CD8-positive, alpha-beta memory T cell (primary cell): ENCODE measurements around the gene UBE4B. TPM values are rescaled to one million over a fixed set of nuclear protein-coding genes. Genes with fewer than 3 reads are reported as not detected.
A peak's percentile ranks its signal among the peaks of the same experiment; 100 is the strongest.

Experiments
- CTCF ChIA-PET: fragments of 350-600 bp; sonication (Branson Sonifier 250); formaldehyde crosslinking; loops from one replicate; lab custom pipeline; 2021; ENCODE audit warnings: antibody characterized with exemption; lab: Charles Lee
- POLR2A ChIA-PET: fragments of 350-600 bp; sonication (Branson Sonifier 250); formaldehyde crosslinking; loops from one replicate; lab custom pipeline; 2021; ENCODE audit warnings: antibody characterized with exemption; lab: Charles Lee
- DNase-seq, 5 donors: peaks; one replicate each; pipeline versions ENCODE4 v3.0.0 to v3.0.0-alpha.2; 2020 to 2022; ENCODE audit warnings: mixed read lengths in 1 of 5
- H3K27ac ChIP-seq: one replicate; pipeline ENCODE4 v1.7.0; 2013; ENCODE audit warnings: low read depth, mild to moderate bottlenecking, low read length, moderate library complexity
- H3K27me3 ChIP-seq: 2 replicates; pipeline ENCODE4 v1.7.0; 2013; ENCODE audit warnings: low read length, mild to moderate bottlenecking; ENCODE audit not compliant: insufficient read depth, poor library complexity, severe bottlenecking
- H3K36me3 ChIP-seq: 2 replicates; pipeline ENCODE4 v1.7.0; 2013; ENCODE audit warnings: mild to moderate bottlenecking, low read length, moderate library complexity; ENCODE audit not compliant: insufficient read depth
- H3K4me1 ChIP-seq: 2 replicates; pipeline ENCODE4 v1.7.0; 2013; ENCODE audit warnings: mild to moderate bottlenecking, low read length, moderate library complexity; ENCODE audit not compliant: insufficient read depth
- H3K4me3 ChIP-seq: 2 replicates; pipeline ENCODE4 v1.7.0; 2013; ENCODE audit warnings: mild to moderate bottlenecking, low read length
- H3K9me3 ChIP-seq: 2 replicates; pipeline ENCODE4 v1.7.0; 2013; ENCODE audit warnings: mild to moderate bottlenecking, low read length
- H3K27ac Mint-ChIP-seq, 8 donors: one replicate each; pipeline ENCODE4 v1.8.0; 2020 to 2021; ENCODE audit warnings: mixed read lengths in 8 of 8, mild to moderate bottlenecking in 6 of 8, inconsistent platforms in 3 of 8, moderate library complexity in 3 of 8
- H3K27me3 Mint-ChIP-seq, 2 donors: one replicate each; pipeline ENCODE4 v1.8.0; 2020 to 2021; ENCODE audit warnings: mixed read lengths in 2 of 2, mild to moderate bottlenecking in 1 of 2, moderate library complexity in 1 of 2
- H3K36me3 Mint-ChIP-seq, 3 donors: one replicate each; pipeline ENCODE4 v1.8.0; 2020 to 2021; ENCODE audit warnings: mixed read lengths in 3 of 3, inconsistent platforms in 1 of 3, mild to moderate bottlenecking in 1 of 3
- H3K4me1 Mint-ChIP-seq, 3 donors: one replicate each; pipeline ENCODE4 v1.8.0; 2020 to 2021; ENCODE audit warnings: mixed read lengths in 3 of 3, inconsistent platforms in 1 of 3, mild to moderate bottlenecking in 1 of 3
- H3K4me3 Mint-ChIP-seq, 7 donors: one replicate each; pipeline ENCODE4 v1.8.0; 2020 to 2021; ENCODE audit warnings: mixed read lengths in 7 of 7, mild to moderate bottlenecking in 6 of 7, moderate library complexity in 4 of 7, inconsistent platforms in 2 of 7
- H3K9me3 Mint-ChIP-seq, 5 donors: one replicate each; pipeline ENCODE4 v1.8.0; 2020 to 2022; ENCODE audit warnings: mixed read lengths in 5 of 5, mild to moderate bottlenecking in 3 of 5, moderate library complexity in 2 of 5, inconsistent platforms in 1 of 5
- polyA plus RNA-seq: library from polyadenylated mRNA; unstranded; fragments of 300-500 nt; fragmentation: Illumina TruSeq; gene quantifications from one replicate; pipeline ENCODE4 v1.2.3, GENCODE V29; 2021
- total RNA-seq, 2 experiments: library from RNA; stranded (reverse); gene quantifications; one replicate each; pipeline ENCODE4 v1.2.3, GENCODE V29; 2021

The UBE4B gene
- total and polyA plus RNA-seq, 3 experiments from 2014 or later = 13.7 to 40.6 (median 35.7) TPM

- DNase-seq = no peak
- Mint-ChIP-seq H3K4me1 (peaks cover 41 to 69% (median 49%) of the 10 kb centered on the region in 3 donors), H3K27me3 (no peaks in the 10 kb centered on the region), H3K36me3 (peaks cover 0 to 60% (median 14%) of the 10 kb centered on the region in 3 donors), H3K27ac (peak overlapping the region in 2 of 8 donors; percentile 55 to 73), H3K9me3 (no peaks in the 10 kb centered on the region), H3K4me3 (peak overlapping the region in 2 of 7 donors; percentile 40 to 50)
- no peaks in the 10 kb centered on the region for H3K27me3 ChIP-seq
- H3K4me3 ChIP-seq = no peak overlapping the region
- peaks cover 5% of the 10 kb centered on the region for H3K4me1 ChIP-seq
- no peak overlapping the region for H3K27ac ChIP-seq
- CTCF ChIA-PET = interaction anchor here (0.6 to 1.8 kb wide), 2 partner anchors 10 to 217 kb away, joined by 3 to 5 read pairs; no protein-coding TSS in a partner anchor
- no peaks in the 10 kb centered on the region for H3K36me3 ChIP-seq
- no peaks in the 10 kb centered on the region for H3K9me3 ChIP-seq
- POLR2A ChIA-PET = no interaction called here
Measured at GRCh38 chr1:10045480-10046355, 13.0 kb downstream of the UBE4B start.

GRCh38 chr1:10046356-10047085, 13.8 kb downstream of the UBE4B start:
- no peaks in the 10 kb centered on the region for H3K9me3 ChIP-seq
- H3K27me3 Mint-ChIP-seq = no peaks in the 10 kb centered on the region
- peak overlapping the region in 1 of 7 donors; percentile 40 for H3K4me3 Mint-ChIP-seq
- H3K36me3 ChIP-seq = no peaks in the 10 kb centered on the region
- H3K9me3 Mint-ChIP-seq = no peaks in the 10 kb centered on the region
- no peak overlapping the region for H3K4me3 ChIP-seq
- H3K36me3 Mint-ChIP-seq = peaks cover 0 to 63% (median 18%) of the 10 kb centered on the region in 3 donors
- no peak overlapping the region for H3K27ac ChIP-seq
- POLR2A ChIA-PET = no interaction called here
- CTCF ChIA-PET = interaction anchor here (1.8 kb wide), 1 partner anchor 9 kb away, joined by 5 read pairs; no protein-coding TSS in a partner anchor
- no peaks in the 10 kb centered on the region for H3K27me3 ChIP-seq
- H3K4me1 Mint-ChIP-seq = peaks cover 40 to 70% (median 57%) of the 10 kb centered on the region in 3 donors
- no peak for DNase-seq
- peaks cover 5% of the 10 kb centered on the region for H3K4me1 ChIP-seq
- peak overlapping the region in 1 of 8 donors; percentile 1 for H3K27ac Mint-ChIP-seq

GRCh38 chr1:10048601-10049000, 15.8 kb downstream of the UBE4B start:
- POLR2A ChIA-PET = no interaction called here
- H3K27me3 ChIP-seq = no peaks in the 10 kb centered on the region
- peak overlapping the region in 2 of 8 donors; percentile 48 to 59 for H3K27ac Mint-ChIP-seq

GRCh38 chr1:10050611-10051010, 17.9 kb downstream of the UBE4B start:
- Mint-ChIP-seq H3K27ac (no peak overlapping the region), H3K27me3 (no peaks in the 10 kb centered on the region), H3K4me3 (no peak overlapping the region), H3K36me3 (peaks cover 0 to 67% (median 18%) of the 10 kb centered on the region in 3 donors), H3K4me1 (peaks cover 37 to 69% (median 64%) of the 10 kb centered on the region in 3 donors), H3K9me3 (no peaks in the 10 kb centered on the region)
- Histone ChIP-seq H3K4me3 (no peak overlapping the region), H3K9me3 (no peaks in the 10 kb centered on the region), H3K27ac (no peak overlapping the region), H3K27me3 (no peaks in the 10 kb centered on the region), H3K36me3 (no peaks in the 10 kb centered on the region), H3K4me1 (peaks cover 5% of the 10 kb centered on the region)
- POLR2A ChIA-PET = interaction anchor here (0.6 kb wide), 1 partner anchor 1039 kb away, joined by 6 read pairs; no protein-coding TSS in a partner anchor
- CTCF ChIA-PET = no interaction called here
- DNase-seq = no peak

More at GRCh38 chr1:10048601-10049000, 15.8 kb downstream of the UBE4B start:
- Histone ChIP-seq H3K4me1 (peaks cover 5% of the 10 kb centered on the region), H3K27ac (no peak overlapping the region), H3K4me3 (no peak overlapping the region), H3K36me3 (no peaks in the 10 kb centered on the region), H3K9me3 (no peaks in the 10 kb centered on the region)
- H3K4me1 Mint-ChIP-seq = peaks cover 41 to 72% (median 64%) of the 10 kb centered on the region in 3 donors
- no peak for DNase-seq
- peaks cover 0 to 67% (median 16%) of the 10 kb centered on the region in 3 donors for H3K36me3 Mint-ChIP-seq
- H3K27me3 Mint-ChIP-seq = no peaks in the 10 kb centered on the region
- no peaks in the 10 kb centered on the region for H3K9me3 Mint-ChIP-seq
- CTCF ChIA-PET = no interaction called here
- H3K4me3 Mint-ChIP-seq = no peak overlapping the region

GRCh38 chr1:10051656-10052055, 18.9 kb downstream of the UBE4B start:
- CTCF ChIA-PET = no interaction called here
- H3K9me3 Mint-ChIP-seq = no peaks in the 10 kb centered on the region

GRCh38 chr1:10052347-10052746, 19.6 kb downstream of the UBE4B start:
- POLR2A ChIA-PET = no interaction called here
- Mint-ChIP-seq H3K4me1 (peaks cover 22 to 55% (median 52%) of the 10 kb centered on the region in 3 donors), H3K9me3 (no peaks in the 10 kb centered on the region), H3K4me3 (no peak overlapping the region), H3K27ac (no peak overlapping the region), H3K27me3 (no peaks in the 10 kb centered on the region), H3K36me3 (peaks cover 0 to 61% (median 16%) of the 10 kb centered on the region in 3 donors)
- Histone ChIP-seq H3K9me3 (no peaks in the 10 kb centered on the region), H3K27ac (no peak overlapping the region), H3K36me3 (no peaks in the 10 kb centered on the region), H3K27me3 (no peaks in the 10 kb centered on the region), H3K4me3 (no peak overlapping the region), H3K4me1 (no peaks in the 10 kb centered on the region)
- no peak for DNase-seq
- CTCF ChIA-PET = no interaction called here

More at GRCh38 chr1:10051656-10052055, 18.9 kb downstream of the UBE4B start:
- peaks cover 28 to 61% (median 58%) of the 10 kb centered on the region in 3 donors for H3K4me1 Mint-ChIP-seq
- no peak overlapping the region for H3K4me3 Mint-ChIP-seq
- peaks cover 0 to 67% (median 18%) of the 10 kb centered on the region in 3 donors for H3K36me3 Mint-ChIP-seq
- DNase-seq = no peak
- no peaks in the 10 kb centered on the region for H3K27me3 ChIP-seq
- H3K4me3 ChIP-seq = no peak overlapping the region
- H3K27me3 Mint-ChIP-seq = no peaks in the 10 kb centered on the region
- no peaks in the 10 kb centered on the region for H3K36me3 ChIP-seq
- POLR2A ChIA-PET = no interaction called here
- no peak overlapping the region for H3K27ac Mint-ChIP-seq
- no peaks in the 10 kb centered on the region for H3K9me3 ChIP-seq
- no peak overlapping the region for H3K27ac ChIP-seq
- no peaks in the 10 kb centered on the region for H3K4me1 ChIP-seq

- CTCF ChIA-PET = no interaction called here
- no peak overlapping the region for H3K4me3 Mint-ChIP-seq
Measured at GRCh38 chr1:10054465-10054864, 21.7 kb downstream of the UBE4B start.

More at GRCh38 chr1:10054465-10054864, 21.7 kb downstream of the UBE4B start:
- Histone ChIP-seq H3K27ac (no peak overlapping the region), H3K27me3 (no peaks in the 10 kb centered on the region), H3K4me1 (no peaks in the 10 kb centered on the region), H3K36me3 (no peaks in the 10 kb centered on the region), H3K9me3 (no peaks in the 10 kb centered on the region), H3K4me3 (no peak overlapping the region)
- POLR2A ChIA-PET = interaction anchor here (0.6 kb wide), 1 partner anchor 352 kb away, joined by 6 read pairs; no protein-coding TSS in a partner anchor
- H3K27ac Mint-ChIP-seq = no peak overlapping the region
- peaks cover 0 to 68% (median 16%) of the 10 kb centered on the region in 3 donors for H3K36me3 Mint-ChIP-seq
- H3K27me3 Mint-ChIP-seq = no peaks in the 10 kb centered on the region
- DNase-seq = no peak
- H3K9me3 Mint-ChIP-seq = no peaks in the 10 kb centered on the region
- peaks cover 15 to 52% (median 45%) of the 10 kb centered on the region in 3 donors for H3K4me1 Mint-ChIP-seq
